ENCODE data around the gene TNFRSF9.

DNA sequence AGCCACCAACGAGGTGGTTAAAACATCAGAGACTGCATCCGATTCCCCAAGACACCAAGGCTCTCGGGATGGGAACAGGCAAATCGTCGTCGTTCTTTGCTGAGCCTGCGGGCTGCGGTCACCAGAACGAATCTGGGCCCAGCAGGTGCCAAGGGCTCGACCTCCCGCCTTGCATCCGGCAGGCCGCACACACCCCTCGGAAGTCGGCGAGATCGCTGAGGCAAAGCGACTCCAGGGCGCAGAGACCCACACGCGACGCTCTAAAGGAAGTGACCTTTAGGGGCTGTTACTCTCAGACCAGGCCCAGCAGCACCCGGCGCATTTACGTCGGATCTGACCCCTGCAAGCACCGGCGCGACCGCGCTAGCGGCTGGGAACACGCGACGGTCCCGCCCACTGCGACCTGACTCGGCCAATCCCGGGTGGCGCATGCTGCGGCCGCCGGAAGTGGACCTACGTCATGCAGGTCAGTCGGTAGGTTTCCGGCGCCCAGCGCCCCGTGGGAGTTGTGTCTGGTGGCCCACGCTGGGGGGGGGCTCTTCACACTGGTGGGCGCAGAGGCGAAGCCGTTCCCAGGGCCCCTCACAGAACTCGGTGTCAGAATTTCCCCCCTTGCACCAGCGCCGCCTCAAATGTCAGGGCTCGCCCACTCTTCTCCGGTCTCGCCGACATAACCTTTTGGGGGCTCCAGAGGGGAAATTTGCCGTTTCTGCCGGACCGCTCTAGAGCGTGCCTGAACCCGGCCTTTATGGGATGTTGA lies 13.4 kb upstream of the TNFRSF9 start:
- TF ChIP-seq, protein P1, sequence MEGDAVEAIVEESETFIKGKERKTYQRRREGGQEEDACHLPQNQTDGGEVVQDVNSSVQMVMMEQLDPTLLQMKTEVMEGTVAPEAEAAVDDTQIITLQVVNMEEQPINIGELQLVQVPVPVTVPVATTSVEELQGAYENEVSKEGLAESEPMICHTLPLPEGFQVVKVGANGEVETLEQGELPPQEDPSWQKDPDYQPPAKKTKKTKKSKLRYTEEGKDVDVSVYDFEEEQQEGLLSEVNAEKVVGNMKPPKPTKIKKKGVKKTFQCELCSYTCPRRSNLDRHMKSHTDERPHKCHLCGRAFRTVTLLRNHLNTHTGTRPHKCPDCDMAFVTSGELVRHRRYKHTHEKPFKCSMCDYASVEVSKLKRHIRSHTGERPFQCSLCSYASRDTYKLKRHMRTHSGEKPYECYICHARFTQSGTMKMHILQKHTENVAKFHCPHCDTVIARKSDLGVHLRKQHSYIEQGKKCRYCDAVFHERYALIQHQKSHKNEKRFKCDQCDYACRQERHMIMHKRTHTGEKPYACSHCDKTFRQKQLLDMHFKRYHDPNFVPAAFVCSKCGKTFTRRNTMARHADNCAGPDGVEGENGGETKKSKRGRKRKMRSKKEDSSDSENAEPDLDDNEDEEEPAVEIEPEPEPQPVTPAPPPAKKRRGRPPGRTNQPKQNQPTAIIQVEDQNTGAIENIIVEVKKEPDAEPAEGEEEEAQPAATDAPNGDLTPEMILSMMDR (IDR thresholded peaks at IDR 0.05 in 4 of 5, conservative IDR thresholded peaks at IDR 0.05 in 1 of 5): no peak
- peak; percentile 80 to 81 for TF ChIP-seq POLR2A (IDR thresholded peaks at IDR 0.05)
